ENCODE data around the gene FYN. TPM values are rescaled to one million over a fixed set of nuclear protein-coding genes. Genes with fewer than 3 reads are reported as not detected.

Gene FYN
- total and polyA plus RNA-seq, 2 of the 8 experiments (the other 6 are each of a cell fraction or from before 2014, with no cell fraction given): 46.8 to 97.2 TPM

DNA sequence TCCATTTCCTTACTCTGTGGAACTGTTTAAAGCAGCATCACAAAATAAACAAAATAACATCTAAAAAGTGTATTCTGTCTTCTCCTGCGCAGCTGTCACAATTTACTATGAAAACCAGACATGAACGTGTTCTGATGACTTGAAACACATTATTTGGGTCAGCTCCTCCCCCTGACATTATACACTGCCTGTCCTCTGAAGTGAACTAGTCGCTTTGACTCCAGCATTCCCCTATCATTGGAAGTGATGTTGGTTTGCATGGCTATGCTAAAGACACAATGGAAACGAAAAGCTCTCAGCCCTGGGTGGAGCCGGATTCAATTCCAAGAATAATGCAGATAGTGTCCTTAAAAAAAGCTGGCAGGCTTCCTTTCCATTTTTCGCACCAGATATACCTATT, 125.9 kb downstream of the FYN start:
- H3K56ac ChIP-seq (replicated peaks; ENCODE audit: insufficient read length, low read depth, low read length): no peak overlapping the region
- no peaks in the 10 kb centered on the region for H3K9me3 ChIP-seq (ENCODE audit: insufficient read depth in 2 of 2, low read depth in 1 of 2, low read length in 1 of 2)
- H2AK5ac ChIP-seq (ENCODE audit: low read depth, low read length): no peak overlapping the region
- TF ChIP-seq MAX (IDR thresholded peaks at IDR 0.05): no peak
- TF ChIP-seq CHD1 (IDR thresholded peaks at IDR 0.05; ENCODE audit: low read depth, low read length): no peak
- TF ChIP-seq BCL11A (IDR thresholded peaks at IDR 0.05; ENCODE audit: low read depth in 2 of 2, low read length in 2 of 2): no peak
- TF ChIP-seq POLR2AphosphoS5 (IDR thresholded peaks at IDR 0.05; ENCODE audit: low read depth, low read length): no peak
- no peak for TF ChIP-seq GTF2F1 (IDR thresholded peaks at IDR 0.05; ENCODE audit: borderline replicate concordance, low read depth, low read length)
- no peak for TF ChIP-seq EZH2 (IDR thresholded peaks at IDR 0.05; ENCODE audit: low read depth, low read length, severe bottlenecking)
- TF ChIP-seq USF2 (IDR thresholded peaks at IDR 0.05; ENCODE audit: low read length): no peak
- no peak overlapping the region for H4K5ac ChIP-seq (ENCODE audit: insufficient read length, low read depth, low read length)
- peaks cover 0 to 8% of the 10 kb centered on the region in 2 experiments; a peak in 2 of 4 replicates for H3K79me2 ChIP-seq (ENCODE audit: control insufficient read depth in 1 of 2, insufficient read depth in 2 of 2, low read length in 2 of 2)
- DNase-seq (ENCODE audit: low read depth in 1 of 2, low spot score in 2 of 2): peak in 1 of 2 experiments; percentile 37
- no peak overlapping the region for H4K91ac ChIP-seq (replicated peaks; ENCODE audit: insufficient read length, low read length)
- WGBS, 2 experiments (ENCODE audit: extremely low coverage in 1 of 2, insufficient coverage in 1 of 2, insufficient read length in 1 of 2, insufficient replicate concordance in 2 of 2, low coverage in 1 of 2, low lambda C conversion rate in 2 of 2, missing lambda C conversion rate in 1 of 2): 74% methylated on average over 6 of the region's 6 CpGs; no CpG with 5 or more reads in 1 of the 2 experiments
- H4K8ac ChIP-seq (ENCODE audit: extremely low read depth, insufficient read depth, low read length): no peak overlapping the region
- POLR2A ChIA-PET (ENCODE audit: partially characterized antibody): interaction anchor here (0.7 kb wide), 1 partner anchor 23 kb away, joined by 3 read pairs; no protein-coding TSS in a partner anchor
- H3K23ac ChIP-seq (ENCODE audit: insufficient read length): no peak overlapping the region
- peaks cover 4 to 16% (median 13%) of the 10 kb centered on the region in 4 experiments; a peak in 5 of 7 replicates for H3K4me1 ChIP-seq (replicated peaks in 1 of 4; ENCODE audit: control insufficient read depth in 3 of 4, insufficient read depth in 4 of 4, low read length in 3 of 4)
- FAIRE-seq: no peak
- no peak overlapping the region for H3K9ac ChIP-seq (replicated peaks in 1 of 4; ENCODE audit: extremely low read depth in 1 of 4, low read depth in 3 of 4, low read length in 3 of 4)
- H3K14ac ChIP-seq (ENCODE audit: insufficient read length): no peak overlapping the region
- no peaks in the 10 kb centered on the region for H3K27me3 ChIP-seq (replicated peaks in 1 of 4; ENCODE audit: control insufficient read depth in 3 of 4, extremely low read depth in 1 of 4, insufficient read depth in 3 of 4, low read length in 3 of 4)
- H4K20me1 ChIP-seq (replicated peaks in 1 of 2; ENCODE audit: control insufficient read depth in 1 of 2, insufficient read depth in 2 of 2, low read length in 2 of 2): no peaks in the 10 kb centered on the region
- H2BK120ac ChIP-seq (replicated peaks; ENCODE audit: low read depth, low read length): no peak overlapping the region
- no peak overlapping the region for H3K4me2 ChIP-seq (ENCODE audit: insufficient read depth in 1 of 2, low read depth in 2 of 2, low read length in 2 of 2)
- H3K27ac ChIP-seq (ENCODE audit: low read depth, low read length): no peak overlapping the region
- no peak overlapping the region for H3K4me3 ChIP-seq (ENCODE audit: extremely low read depth in 1 of 4, insufficient read depth in 2 of 4, low read depth in 3 of 4, low read length in 4 of 4)
- no peak overlapping the region for H2BK12ac ChIP-seq (ENCODE audit: low read depth, low read length)
- no peak overlapping the region for H3K4ac ChIP-seq (replicated peaks; ENCODE audit: insufficient read length, low read depth, low read length)
- H3K36me3 ChIP-seq (ENCODE audit: control insufficient read depth in 2 of 4, insufficient read depth in 4 of 4, low read length in 3 of 4): no peaks in the 10 kb centered on the region
- no peak overlapping the region for H3K18ac ChIP-seq (ENCODE audit: extremely low read depth, low read length)
- peak overlapping the region; percentile 34; the same call in 1 of the 2 replicates for H2BK15ac ChIP-seq (ENCODE audit: low read length)
- H2AFZ ChIP-seq (ENCODE audit: low read length): no peak overlapping the region
- no peak overlapping the region for H2BK5ac ChIP-seq (ENCODE audit: low read depth, low read length)
- CTCF ChIA-PET (ENCODE audit: partially characterized antibody): interaction anchor here (0.6 to 2.3 kb wide), 5 partner anchors 11 to 38 kb away, joined by 3 to 7 read pairs (median 3); no protein-coding TSS in a partner anchor
- H3K23me2 ChIP-seq (ENCODE audit: low read depth, low read length): peaks cover 3% of the 10 kb centered on the region; the same call in 1 of the 2 replicates
- no peaks in the 10 kb centered on the region; the same call in 1 of the 2 replicates for H3K79me1 ChIP-seq (ENCODE audit: low read depth, low read length)
- H2BK20ac ChIP-seq (ENCODE audit: low read length): no peak overlapping the region
